SK-N-SH treated with all-trans-retinoic acid at 6 μM for 48 hours (cell line): ENCODE measurements around the gene KCNIP1.
A peak's percentile ranks its signal among the peaks of the same experiment; 100 is the strongest.

ENCODE experiments used
- ATAC-seq: fragments of 200-7000 bp; cut with Tn5 transposase; 3 replicates; pipeline ENCODE4 v1.9.1; 2020; ENCODE audit warnings: mild to moderate bottlenecking, moderate library complexity
- ARNTL ChIP-seq: fragments of 450-650 bp; formaldehyde crosslinking; IDR thresholded peaks from 2 replicates; pipeline ENCODE4 v1.5.0; 2020; ENCODE audit warnings: low read depth, mild to moderate bottlenecking, moderate library complexity, borderline replicate concordance
- BACH2 ChIP-seq: fragments of 250-450 bp; sonication (Bioruptor Pico); IDR thresholded peaks from 2 replicates; pipeline ENCODE4 v1.9.0; 2021; ENCODE audit warnings: mild to moderate bottlenecking, borderline replicate concordance
- CREB5 ChIP-seq: fragments of 250-450 bp; sonication (Bioruptor Pico); IDR thresholded peaks from 2 replicates; pipeline ENCODE4 v1.5.1; 2020; ENCODE audit warnings: low read depth, mild to moderate bottlenecking, moderate library complexity
- CSDC2 ChIP-seq: fragments of 250-450 bp; sonication (Bioruptor Pico); IDR thresholded peaks from 2 replicates; pipeline ENCODE4 v1.5.0; 2020; ENCODE audit warnings: mild to moderate bottlenecking, moderate library complexity
- ESRRG ChIP-seq: fragments of 250-450 bp; sonication (Bioruptor Pico); IDR thresholded peaks from 2 replicates; pipeline ENCODE4 v1.6.1; 2021; ENCODE audit warnings: mild to moderate bottlenecking
- ISL1 ChIP-seq: fragments of 250-450 bp; sonication (Bioruptor Pico); IDR thresholded peaks from 2 replicates; pipeline ENCODE4 v2.1.2; 2022; ENCODE audit warnings: mild to moderate bottlenecking, moderate library complexity
- OSR1 ChIP-seq: fragments of 250-450 bp; sonication (Bioruptor Pico); IDR thresholded peaks from 2 replicates; pipeline ENCODE4 v1.8.0; 2022; ENCODE audit warnings: moderate library complexity, mild to moderate bottlenecking, inconsistent platforms
- POU6F1 ChIP-seq: fragments of 250-450 bp; sonication (Bioruptor Pico); IDR thresholded peaks from 2 replicates; pipeline ENCODE4 v1.8.0; 2021; ENCODE audit warnings: low read depth, mild to moderate bottlenecking, moderate library complexity, borderline replicate concordance
- PPARA ChIP-seq: fragments of 250-450 bp; sonication (Bioruptor Pico); IDR thresholded peaks from 2 replicates; pipeline ENCODE4 v1.5.0; 2020; ENCODE audit warnings: mild to moderate bottlenecking, borderline replicate concordance
- SNAI2 ChIP-seq: fragments of 250-450 bp; sonication (Bioruptor Pico); IDR thresholded peaks from 2 replicates; pipeline ENCODE4 v1.5.0; 2020; ENCODE audit warnings: mild to moderate bottlenecking, moderate library complexity
- TCF4 ChIP-seq: fragments of 250-450 bp; sonication (Bioruptor Pico); IDR thresholded peaks from 2 replicates; pipeline ENCODE4 v1.8.0; 2021; ENCODE audit warnings: mild to moderate bottlenecking, moderate library complexity, borderline replicate concordance
- TOX ChIP-seq: fragments of 250-450 bp; sonication (Bioruptor Pico); IDR thresholded peaks from 2 replicates; pipeline ENCODE4 v1.8.0; 2021; ENCODE audit warnings: mild to moderate bottlenecking, moderate library complexity, borderline replicate concordance
- ZC3H10 ChIP-seq: fragments of 250-450 bp; sonication (Bioruptor Pico); IDR thresholded peaks from 2 replicates; pipeline ENCODE4 v1.5.1; 2021; ENCODE audit warnings: mild to moderate bottlenecking, moderate library complexity
- ZFP3 ChIP-seq: fragments of 250-450 bp; sonication (Bioruptor Pico); IDR thresholded peaks from 2 replicates; pipeline ENCODE4 v1.5.0; 2020; ENCODE audit warnings: mild to moderate bottlenecking, moderate library complexity
- ZFP30 ChIP-seq: fragments of 450-650 bp; formaldehyde crosslinking; IDR thresholded peaks from 2 replicates; pipeline ENCODE4 v1.5.0; 2022; ENCODE audit warnings: mild to moderate bottlenecking, moderate library complexity
- ZNF565 ChIP-seq: fragments of 450-650 bp; formaldehyde crosslinking; conservative IDR thresholded peaks from 2 replicates; pipeline ENCODE4 v1.5.0; 2020; ENCODE audit warnings: low read depth, mild to moderate bottlenecking, moderate library complexity
- ZNF8 ChIP-seq: fragments of 450-650 bp; formaldehyde crosslinking; IDR thresholded peaks from 2 replicates; pipeline ENCODE4 v1.5.0; 2020; ENCODE audit warnings: mild to moderate bottlenecking, moderate library complexity
- TF ChIP-seq, protein P1 (sequence below): fragments of 250-450 bp; sonication (Bioruptor Pico); IDR thresholded peaks from 2 replicates; pipeline ENCODE4 v1.8.0; 2020; ENCODE audit warnings: mild to moderate bottlenecking, moderate library complexity, borderline replicate concordance
- TF ChIP-seq, protein P2 (sequence below): fragments of 250-450 bp; sonication (Bioruptor Pico); IDR thresholded peaks from 2 replicates; pipeline ENCODE4 v1.5.1; 2021; ENCODE audit warnings: mild to moderate bottlenecking, moderate library complexity
- TF ChIP-seq, protein P3 (sequence below): fragments of 250-450 bp; sonication (Bioruptor Pico); IDR thresholded peaks from 2 replicates; pipeline ENCODE4 v1.5.0; 2020; ENCODE audit warnings: mild to moderate bottlenecking, moderate library complexity

The KCNIP1 gene

DNA sequence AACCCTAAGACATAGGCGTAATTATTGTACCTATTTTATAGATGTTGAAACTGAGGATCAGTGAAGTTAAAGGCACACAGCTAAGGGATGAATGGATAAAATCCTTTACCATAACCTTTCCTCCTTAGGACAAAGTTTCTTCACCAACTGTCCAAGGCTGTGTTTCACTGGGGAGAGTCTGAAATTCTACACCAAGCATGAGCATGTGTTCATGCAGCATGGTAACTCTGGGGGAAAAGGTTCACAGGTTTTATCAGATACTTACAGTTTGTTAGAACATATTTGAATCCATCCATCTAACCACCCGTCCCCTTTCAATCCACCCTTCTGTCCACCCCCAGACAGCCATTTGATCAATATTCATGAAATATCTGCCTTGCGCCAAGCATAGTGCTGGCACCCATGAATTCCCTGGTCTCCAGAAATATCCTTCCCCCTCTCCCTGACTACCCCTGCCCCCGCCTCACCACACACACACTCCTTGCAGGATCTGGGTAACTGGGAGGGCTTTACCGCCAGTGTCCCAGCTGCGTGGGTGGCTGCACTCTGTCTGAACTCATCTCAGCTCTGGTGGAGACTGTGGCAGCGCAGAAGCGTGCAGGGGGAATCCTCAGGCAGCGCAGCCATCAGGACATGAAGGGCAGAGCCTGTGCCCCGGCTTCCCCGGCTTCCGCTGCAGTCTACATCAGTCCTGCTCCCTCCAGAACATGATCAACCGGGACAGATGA is 6.3 kb upstream of the KCNIP1 start:
- TF ChIP-seq ZC3H10 (CRISPR knock-in tag) = no peak
- no peak for TF ChIP-seq ZFP30 (CRISPR knock-in tag)
- no peak for TF ChIP-seq PPARA
- TF ChIP-seq, protein P1, sequence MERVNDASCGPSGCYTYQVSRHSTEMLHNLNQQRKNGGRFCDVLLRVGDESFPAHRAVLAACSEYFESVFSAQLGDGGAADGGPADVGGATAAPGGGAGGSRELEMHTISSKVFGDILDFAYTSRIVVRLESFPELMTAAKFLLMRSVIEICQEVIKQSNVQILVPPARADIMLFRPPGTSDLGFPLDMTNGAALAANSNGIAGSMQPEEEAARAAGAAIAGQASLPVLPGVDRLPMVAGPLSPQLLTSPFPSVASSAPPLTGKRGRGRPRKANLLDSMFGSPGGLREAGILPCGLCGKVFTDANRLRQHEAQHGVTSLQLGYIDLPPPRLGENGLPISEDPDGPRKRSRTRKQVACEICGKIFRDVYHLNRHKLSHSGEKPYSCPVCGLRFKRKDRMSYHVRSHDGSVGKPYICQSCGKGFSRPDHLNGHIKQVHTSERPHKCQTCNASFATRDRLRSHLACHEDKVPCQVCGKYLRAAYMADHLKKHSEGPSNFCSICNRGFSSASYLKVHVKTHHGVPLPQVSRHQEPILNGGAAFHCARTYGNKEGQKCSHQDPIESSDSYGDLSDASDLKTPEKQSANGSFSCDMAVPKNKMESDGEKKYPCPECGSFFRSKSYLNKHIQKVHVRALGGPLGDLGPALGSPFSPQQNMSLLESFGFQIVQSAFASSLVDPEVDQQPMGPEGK (CRISPR knock-in tag) = no peak
- no peak for TF ChIP-seq ARNTL
- no peak for TF ChIP-seq ZNF8 (CRISPR knock-in tag)
- no peak for TF ChIP-seq TCF4 (CRISPR knock-in tag)
- no peak for TF ChIP-seq ISL1
- no peak for TF ChIP-seq TOX (CRISPR knock-in tag)
- TF ChIP-seq POU6F1 (CRISPR knock-in tag) = no peak
- TF ChIP-seq ESRRG (CRISPR knock-in tag) = no peak
- no peak for TF ChIP-seq CSDC2 (CRISPR knock-in tag)
- no peak for TF ChIP-seq ZFP3

DNA sequence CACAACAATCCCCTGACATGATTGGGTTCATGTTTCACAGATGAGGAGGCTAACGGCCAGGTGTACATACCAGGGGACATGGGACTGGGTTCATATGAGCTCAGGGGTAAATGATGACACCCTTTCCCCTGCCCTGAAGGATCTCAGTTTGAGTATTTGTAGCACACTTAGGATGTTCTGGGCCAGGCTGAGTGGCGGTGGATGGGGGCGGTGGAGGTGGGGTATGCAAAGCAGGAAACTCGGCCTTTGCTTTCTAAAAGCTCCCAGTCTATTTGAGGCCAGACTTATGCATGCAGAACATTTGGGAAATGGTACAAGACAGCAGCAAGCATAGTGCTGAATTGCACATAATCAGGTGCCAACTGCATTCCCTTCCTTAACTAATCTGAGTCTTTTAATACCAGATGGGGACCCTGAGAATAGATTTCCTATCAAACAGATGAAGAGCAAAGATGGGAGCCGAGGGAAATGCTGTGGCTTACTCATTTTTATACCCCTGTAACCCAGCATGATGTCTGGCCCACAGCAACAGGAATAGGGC is 4.9 kb upstream of the KCNIP1 start:
- ATAC-seq = no peak
- TF ChIP-seq ARNTL (no peak), TCF4 (CRISPR knock-in tag) (no peak), TOX (CRISPR knock-in tag) (no peak), SNAI2 (CRISPR knock-in tag) (no peak), BACH2 (CRISPR knock-in tag) (no peak), PPARA (no peak), CSDC2 (CRISPR knock-in tag) (no peak), ZNF565 (no peak), POU6F1 (CRISPR knock-in tag) (no peak), CREB5 (no peak)
- TF ChIP-seq, protein P2, sequence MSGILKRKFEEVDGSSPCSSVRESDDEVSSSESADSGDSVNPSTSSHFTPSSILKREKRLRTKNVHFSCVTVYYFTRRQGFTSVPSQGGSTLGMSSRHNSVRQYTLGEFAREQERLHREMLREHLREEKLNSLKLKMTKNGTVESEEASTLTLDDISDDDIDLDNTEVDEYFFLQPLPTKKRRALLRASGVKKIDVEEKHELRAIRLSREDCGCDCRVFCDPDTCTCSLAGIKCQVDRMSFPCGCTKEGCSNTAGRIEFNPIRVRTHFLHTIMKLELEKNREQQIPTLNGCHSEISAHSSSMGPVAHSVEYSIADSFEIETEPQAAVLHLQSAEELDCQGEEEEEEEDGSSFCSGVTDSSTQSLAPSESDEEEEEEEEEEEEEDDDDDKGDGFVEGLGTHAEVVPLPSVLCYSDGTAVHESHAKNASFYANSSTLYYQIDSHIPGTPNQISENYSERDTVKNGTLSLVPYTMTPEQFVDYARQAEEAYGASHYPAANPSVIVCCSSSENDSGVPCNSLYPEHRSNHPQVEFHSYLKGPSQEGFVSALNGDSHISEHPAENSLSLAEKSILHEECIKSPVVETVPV (CRISPR knock-in tag) = no peak
- TF ChIP-seq, all 23 proteins: peak for 0

More for the DNA sequence above, 6.3 kb upstream of the KCNIP1 start:
- peak; percentile 40 for ATAC-seq

DNA sequence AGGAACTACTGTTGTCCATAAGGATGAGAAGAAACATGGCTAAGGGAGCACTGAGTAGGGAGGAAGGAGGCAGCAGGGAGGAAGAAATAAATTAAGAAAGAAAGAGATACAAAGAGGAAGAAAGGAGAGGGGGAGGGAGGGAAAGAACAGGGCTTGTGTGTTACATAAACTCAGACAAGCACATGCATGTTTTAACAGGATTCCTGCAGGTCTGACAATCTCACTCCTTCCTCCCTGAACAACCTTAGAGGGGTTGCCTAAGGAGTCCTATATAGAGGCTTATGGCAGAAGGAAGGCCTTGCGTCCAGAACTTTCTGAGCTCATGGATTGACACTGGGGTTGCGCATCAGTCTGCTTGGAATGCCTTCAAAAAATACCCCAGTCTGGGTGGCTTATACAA is 4.2 kb upstream of the KCNIP1 start:
- no peak for ATAC-seq
- TF ChIP-seq, protein P1 (CRISPR knock-in tag) = no peak
- TF ChIP-seq CSDC2 (CRISPR knock-in tag) = no peak
- no peak for TF ChIP-seq CREB5
- TF ChIP-seq, protein P3, sequence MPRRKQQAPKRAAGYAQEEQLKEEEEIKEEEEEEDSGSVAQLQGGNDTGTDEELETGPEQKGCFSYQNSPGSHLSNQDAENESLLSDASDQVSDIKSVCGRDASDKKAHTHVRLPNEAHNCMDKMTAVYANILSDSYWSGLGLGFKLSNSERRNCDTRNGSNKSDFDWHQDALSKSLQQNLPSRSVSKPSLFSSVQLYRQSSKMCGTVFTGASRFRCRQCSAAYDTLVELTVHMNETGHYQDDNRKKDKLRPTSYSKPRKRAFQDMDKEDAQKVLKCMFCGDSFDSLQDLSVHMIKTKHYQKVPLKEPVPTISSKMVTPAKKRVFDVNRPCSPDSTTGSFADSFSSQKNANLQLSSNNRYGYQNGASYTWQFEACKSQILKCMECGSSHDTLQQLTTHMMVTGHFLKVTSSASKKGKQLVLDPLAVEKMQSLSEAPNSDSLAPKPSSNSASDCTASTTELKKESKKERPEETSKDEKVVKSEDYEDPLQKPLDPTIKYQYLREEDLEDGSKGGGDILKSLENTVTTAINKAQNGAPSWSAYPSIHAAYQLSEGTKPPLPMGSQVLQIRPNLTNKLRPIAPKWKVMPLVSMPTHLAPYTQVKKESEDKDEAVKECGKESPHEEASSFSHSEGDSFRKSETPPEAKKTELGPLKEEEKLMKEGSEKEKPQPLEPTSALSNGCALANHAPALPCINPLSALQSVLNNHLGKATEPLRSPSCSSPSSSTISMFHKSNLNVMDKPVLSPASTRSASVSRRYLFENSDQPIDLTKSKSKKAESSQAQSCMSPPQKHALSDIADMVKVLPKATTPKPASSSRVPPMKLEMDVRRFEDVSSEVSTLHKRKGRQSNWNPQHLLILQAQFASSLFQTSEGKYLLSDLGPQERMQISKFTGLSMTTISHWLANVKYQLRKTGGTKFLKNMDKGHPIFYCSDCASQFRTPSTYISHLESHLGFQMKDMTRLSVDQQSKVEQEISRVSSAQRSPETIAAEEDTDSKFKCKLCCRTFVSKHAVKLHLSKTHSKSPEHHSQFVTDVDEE (CRISPR knock-in tag) = no peak
- no peak for TF ChIP-seq ZFP30 (CRISPR knock-in tag)
- no peak for TF ChIP-seq SNAI2 (CRISPR knock-in tag)
- no peak for TF ChIP-seq OSR1
- TF ChIP-seq PPARA = no peak
